MM.1S (cell line): ENCODE data around the gene HELZ.

ENCODE experiments used
- CTCF ChIP-seq: fragments of 300-600 bp; sonication (generic); IDR thresholded peaks from 2 replicates; pipeline ENCODE4 v1.5.1; 2016; ENCODE audit warnings: antibody characterized with exemption, low read length, mixed read lengths
- EZH2 ChIP-seq: fragments of 300-600 bp; sonication (generic); optimal IDR thresholded peaks from 2 replicates; pipeline ENCODE3; 2017; ENCODE audit warnings: low read depth, mild to moderate bottlenecking, antibody characterized with exemption, low read length, mixed read lengths

- TF ChIP-seq CTCF (no peak), EZH2 (no peak)
Measured at GRCh38 chr17:67111327-67111726, 133.7 kb downstream of the HELZ start.
